Liver (tissue), 9 donors: ENCODE measurements around the gene ADGRG3. TPM values are rescaled to one million over a fixed set of nuclear protein-coding genes. Genes with fewer than 3 reads are reported as not detected.

Source experiments
- DNase-seq: peaks from one replicate; pipeline ENCODE4 v3.0.0-alpha.2; 2017; ENCODE audit warnings: low spot score
- H3K27ac ChIP-seq, 2 donors: one replicate each; pipeline ENCODE4 v1.7.0; 2013; ENCODE audit warnings: inconsistent platforms in 2 of 2, low read length in 2 of 2, control low read depth in 1 of 2, low read depth in 1 of 2, mild to moderate bottlenecking in 1 of 2
- H3K27me3 ChIP-seq, 4 donors: one replicate each; pipeline versions ENCODE4 v1.6.1 to v1.7.0; 2013; ENCODE audit warnings: low read length in 3 of 4, inconsistent platforms in 1 of 4, mild to moderate bottlenecking in 1 of 4, moderate library complexity in 1 of 4; ENCODE audit not compliant: control insufficient read depth in 4 of 4, insufficient read depth in 4 of 4
- H3K36me3 ChIP-seq, 4 donors: one replicate each; pipeline versions ENCODE4 v1.6.1 to v1.7.0; 2013; ENCODE audit warnings: low read length in 3 of 4, mild to moderate bottlenecking in 3 of 4, low read depth in 1 of 4, moderate library complexity in 1 of 4; ENCODE audit not compliant: control insufficient read depth in 4 of 4, insufficient read depth in 3 of 4
- H3K4me1 ChIP-seq, 4 donors: one replicate each; pipeline versions ENCODE4 v1.6.1 to v1.7.0; 2013; ENCODE audit warnings: low read length in 3 of 4, mild to moderate bottlenecking in 3 of 4, moderate library complexity in 1 of 4; ENCODE audit not compliant: control insufficient read depth in 4 of 4, insufficient read depth in 4 of 4
- H3K4me3 ChIP-seq, 3 donors: one replicate each; pipeline versions ENCODE4 v1.6.1 to v1.7.0; 2013; ENCODE audit warnings: low read length in 3 of 3, control low read depth in 1 of 3, low read depth in 1 of 3, mild to moderate bottlenecking in 1 of 3
- H3K9ac ChIP-seq, 2 donors: one replicate each; pipeline ENCODE4 v1.7.0; 2013; ENCODE audit warnings: low read length in 2 of 2, mild to moderate bottlenecking in 2 of 2, moderate library complexity in 2 of 2, control low read depth in 1 of 2, low read depth in 1 of 2
- H3K9me3 ChIP-seq, 4 donors: one replicate each; pipeline versions ENCODE4 v1.6.1 to v1.7.0; 2013; ENCODE audit warnings: low read length in 3 of 4; ENCODE audit not compliant: control insufficient read depth in 4 of 4
- CTCF ChIP-seq: fragments of 150-350 bp; IDR thresholded peaks from 2 replicates; pipeline ENCODE4 v1.5.1; 2017; ENCODE audit warnings: improper control_type of control experiment, low read depth, low read length; ENCODE audit not compliant: missing input control
- EGR1 ChIP-seq, 2 donors: IDR thresholded peaks; 2 replicates each; pipeline ENCODE4 v1.6.1; 2016 to 2018; ENCODE audit warnings: antibody characterized with exemption in 2 of 2, low read depth in 2 of 2
- FOXA1 ChIP-seq: IDR thresholded peaks from 2 replicates; pipeline ENCODE4 v1.6.1; 2016; ENCODE audit warnings: antibody characterized with exemption
- FOXA2 ChIP-seq: IDR thresholded peaks from 2 replicates; pipeline ENCODE4 v1.6.1; 2016; ENCODE audit warnings: antibody characterized with exemption
- GABPA ChIP-seq, 2 donors: IDR thresholded peaks in 1 of 2; conservative IDR thresholded peaks in 1 of 2; 2 replicates each; pipeline ENCODE4 v1.6.1; 2016; ENCODE audit warnings: antibody characterized with exemption in 2 of 2, mild to moderate bottlenecking in 1 of 2, moderate library complexity in 1 of 2
- HNF4A ChIP-seq, 2 donors: conservative IDR thresholded peaks; 2 replicates each; pipeline ENCODE4 v1.6.1; 2016; ENCODE audit warnings: antibody characterized with exemption in 2 of 2, mild to moderate bottlenecking in 2 of 2
- HNF4G ChIP-seq: IDR thresholded peaks from 2 replicates; pipeline ENCODE4 v1.6.1; 2016; ENCODE audit warnings: antibody characterized with exemption
- JUND ChIP-seq, 2 donors: IDR thresholded peaks; 2 replicates each; pipeline ENCODE4 v1.6.1; 2016; ENCODE audit warnings: antibody characterized with exemption in 2 of 2
- MAX ChIP-seq: IDR thresholded peaks from 2 replicates; pipeline ENCODE4 v1.6.1; 2016; ENCODE audit warnings: antibody characterized with exemption
- NR2F2 ChIP-seq: IDR thresholded peaks from 2 replicates; pipeline ENCODE4 v1.6.1; 2016; ENCODE audit warnings: antibody characterized with exemption
- RAD21 ChIP-seq, 2 donors: IDR thresholded peaks; 2 replicates each; pipeline ENCODE4 v1.6.1; 2016; ENCODE audit warnings: antibody characterized with exemption in 2 of 2, mild to moderate bottlenecking in 2 of 2
- REST ChIP-seq: IDR thresholded peaks from 2 replicates; pipeline ENCODE4 v1.6.1; 2016; ENCODE audit warnings: antibody characterized with exemption, mild to moderate bottlenecking
- RXRA ChIP-seq, 2 donors: IDR thresholded peaks; 2 replicates each; pipeline ENCODE4 v1.6.1; 2017 to 2018; ENCODE audit warnings: antibody characterized with exemption in 2 of 2, mild to moderate bottlenecking in 1 of 2
- SP1 ChIP-seq: IDR thresholded peaks from 2 replicates; pipeline ENCODE4 v1.6.1; 2018; ENCODE audit warnings: antibody characterized with exemption, mild to moderate bottlenecking
- TAF1 ChIP-seq: conservative IDR thresholded peaks from 2 replicates; pipeline ENCODE4 v1.6.1; 2016; ENCODE audit warnings: antibody characterized with exemption, mild to moderate bottlenecking
- YY1 ChIP-seq: IDR thresholded peaks from 2 replicates; pipeline ENCODE4 v1.6.1; 2016; ENCODE audit warnings: antibody characterized with exemption, mild to moderate bottlenecking
- WGBS: extraction: QIAGEN DNeasy Blood & Tissue Kit; methylation state at CpG from one replicate; pipeline ENCODE4 v1.1.7; 2013; 5-methylcytosine and 5-hydroxymethylcytosine counted together
- polyA plus RNA-seq, 2 donors: library from polyadenylated mRNA; stranded (reverse) in 1 of 2; unstranded in 1 of 2; fragments of 200-250 nt in 1 of 2; fragments of >200 nt in 1 of 2; fragmentation: Nextera tagmentation in 1 of 2; extraction: Ambion mirVana in 1 of 2; gene quantifications; one replicate each; pipeline versions ENCODE4 v1.2.1 to v1.2.3, GENCODE V29; 2013 to 2015
- total RNA-seq, 2 donors: library from RNA; depleted of rRNA; stranded (reverse); fragments of >200 nt; gene quantifications; one replicate each; pipeline ENCODE4 v1.2.3, GENCODE V29; 2014
- TF ChIP-seq, protein P1 (sequence below): IDR thresholded peaks from 2 replicates; pipeline ENCODE4 v1.6.1; 2016; ENCODE audit warnings: antibody characterized with exemption
- TF ChIP-seq, protein P2 (sequence below): IDR thresholded peaks from 2 replicates; pipeline ENCODE4 v1.6.1; 2016; ENCODE audit warnings: antibody characterized with exemption
- donor health status: healthy.
- donor health status: healthy.
- donor health status: healthy.
- donor health status: healthy.
- donor health status: healthy.

ADGRG3 gene
- total and polyA plus RNA-seq, 4 donors = 0.52 to 3.2 (median 1.0) TPM

DNA sequence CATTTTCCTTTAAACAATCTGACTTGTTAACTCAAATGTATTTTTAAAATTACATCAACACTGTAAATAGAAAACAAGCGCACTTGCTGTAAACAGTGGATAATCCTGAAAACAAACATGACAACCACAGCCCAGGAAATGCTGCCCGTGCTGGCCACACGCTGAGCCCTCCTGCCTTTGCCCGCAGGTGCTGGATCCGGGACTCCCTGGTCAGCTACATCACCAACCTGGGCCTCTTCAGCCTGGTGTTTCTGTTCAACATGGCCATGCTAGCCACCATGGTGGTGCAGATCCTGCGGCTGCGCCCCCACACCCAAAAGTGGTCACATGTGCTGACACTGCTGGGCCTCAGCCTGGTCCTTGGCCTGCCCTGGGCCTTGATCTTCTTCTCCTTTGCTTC is 6.6 kb upstream of the ADGRG3 start:
- Histone ChIP-seq H3K9ac (no peak overlapping the region), H3K27me3 (no peaks in the 10 kb centered on the region), H3K36me3 (no peaks in the 10 kb centered on the region), H3K4me3 (no peak overlapping the region), H3K4me1 (no peaks in the 10 kb centered on the region), H3K27ac (no peak overlapping the region), H3K9me3 (no peaks in the 10 kb centered on the region)
- TF ChIP-seq SP1 = no peak
- TF ChIP-seq GABPA (IDR thresholded peaks at IDR 0.05 in 1 of 2, conservative IDR thresholded peaks at IDR 0.05 in 1 of 2) = no peak
- no peak for TF ChIP-seq FOXA1
- TF ChIP-seq, protein P1, sequence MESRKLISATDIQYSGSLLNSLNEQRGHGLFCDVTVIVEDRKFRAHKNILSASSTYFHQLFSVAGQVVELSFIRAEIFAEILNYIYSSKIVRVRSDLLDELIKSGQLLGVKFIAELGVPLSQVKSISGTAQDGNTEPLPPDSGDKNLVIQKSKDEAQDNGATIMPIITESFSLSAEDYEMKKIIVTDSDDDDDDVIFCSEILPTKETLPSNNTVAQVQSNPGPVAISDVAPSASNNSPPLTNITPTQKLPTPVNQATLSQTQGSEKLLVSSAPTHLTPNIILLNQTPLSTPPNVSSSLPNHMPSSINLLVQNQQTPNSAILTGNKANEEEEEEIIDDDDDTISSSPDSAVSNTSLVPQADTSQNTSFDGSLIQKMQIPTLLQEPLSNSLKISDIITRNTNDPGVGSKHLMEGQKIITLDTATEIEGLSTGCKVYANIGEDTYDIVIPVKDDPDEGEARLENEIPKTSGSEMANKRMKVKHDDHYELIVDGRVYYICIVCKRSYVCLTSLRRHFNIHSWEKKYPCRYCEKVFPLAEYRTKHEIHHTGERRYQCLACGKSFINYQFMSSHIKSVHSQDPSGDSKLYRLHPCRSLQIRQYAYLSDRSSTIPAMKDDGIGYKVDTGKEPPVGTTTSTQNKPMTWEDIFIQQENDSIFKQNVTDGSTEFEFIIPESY = no peak
- TF ChIP-seq RAD21 (IDR thresholded peaks at IDR 0.05) = no peak
- TF ChIP-seq CTCF = no peak
- no peak for TF ChIP-seq FOXA2
- TF ChIP-seq JUND (IDR thresholded peaks at IDR 0.05) = no peak
- no peak for TF ChIP-seq EGR1 (IDR thresholded peaks at IDR 0.05; ENCODE audit: low read depth in 2 of 2)
- TF ChIP-seq RXRA (IDR thresholded peaks at IDR 0.05) = no peak
- no peak for TF ChIP-seq HNF4G
- no peak for TF ChIP-seq REST
- no peak for TF ChIP-seq TAF1
- no peak for TF ChIP-seq HNF4A (conservative IDR thresholded peaks at IDR 0.05)
- no peak for TF ChIP-seq MAX
- TF ChIP-seq, protein P2, sequence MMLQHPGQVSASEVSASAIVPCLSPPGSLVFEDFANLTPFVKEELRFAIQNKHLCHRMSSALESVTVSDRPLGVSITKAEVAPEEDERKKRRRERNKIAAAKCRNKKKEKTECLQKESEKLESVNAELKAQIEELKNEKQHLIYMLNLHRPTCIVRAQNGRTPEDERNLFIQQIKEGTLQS = no peak
- TF ChIP-seq YY1 = no peak
- TF ChIP-seq NR2F2 = no peak
- 94% methylated on average over 7 of the region's 7 CpGs for WGBS
- no peak for DNase-seq
